Natural killer cell (primary cell): ENCODE results near the gene MVK. TPM values are rescaled to one million over a fixed set of nuclear protein-coding genes. Genes with fewer than 3 reads are reported as not detected.

Experiments used
- ATAC-seq, 3 donors: fragments of 150-1000 bp in 2 of 3; fragments of 200-7000 bp in 1 of 3; cut with Tn5 transposase; 1 replicate in 1 of 3; 2 replicates in 2 of 3; pipeline ENCODE4 v1.10.0; 2021; ENCODE audit warnings: mild to moderate bottlenecking in 2 of 3, moderate library complexity in 2 of 3
- DNase-seq, 2 donors: peaks; one replicate each; pipeline versions ENCODE4 v3.0.0 to v3.0.0-alpha.2; 2013 to 2021; ENCODE audit warnings: mixed read lengths in 1 of 2
- H3K27ac ChIP-seq: one replicate; pipeline ENCODE4 v1.5.1; 2013; ENCODE audit warnings: mild to moderate bottlenecking, low read length
- H3K27me3 ChIP-seq: one replicate; pipeline ENCODE4 v1.6.1; 2013; ENCODE audit warnings: low read length; ENCODE audit not compliant: control insufficient read depth, insufficient read depth
- H3K36me3 ChIP-seq: one replicate; pipeline ENCODE4 v1.6.1; 2013; ENCODE audit warnings: low read length; ENCODE audit not compliant: control insufficient read depth, insufficient read depth
- H3K4me1 ChIP-seq: one replicate; pipeline ENCODE4 v1.6.1; 2013; ENCODE audit warnings: low read length; ENCODE audit not compliant: control insufficient read depth, insufficient read depth
- H3K4me3 ChIP-seq: one replicate; pipeline ENCODE4 v1.5.1; 2013; ENCODE audit warnings: low read length
- H3K9me3 ChIP-seq: one replicate; pipeline ENCODE4 v1.6.1; 2013; ENCODE audit warnings: low read length; ENCODE audit not compliant: control insufficient read depth, insufficient read depth
- H3K27ac Mint-ChIP-seq, 2 donors: one replicate each; pipeline ENCODE4 v1.8.0; 2022; ENCODE audit warnings: mild to moderate bottlenecking in 2 of 2, mixed read lengths in 2 of 2, moderate library complexity in 1 of 2
- H3K27me3 Mint-ChIP-seq, 2 donors: one replicate each; pipeline ENCODE4 v1.8.0; 2022; ENCODE audit warnings: low read depth in 2 of 2, mixed read lengths in 2 of 2
- H3K36me3 Mint-ChIP-seq: one replicate; pipeline ENCODE4 v1.8.0; 2022; ENCODE audit warnings: mixed read lengths
- H3K4me1 Mint-ChIP-seq, 2 donors: one replicate each; pipeline ENCODE4 v1.8.0; 2022; ENCODE audit warnings: mixed read lengths in 2 of 2
- H3K4me3 Mint-ChIP-seq: one replicate; pipeline ENCODE4 v1.8.0; 2022; ENCODE audit warnings: mild to moderate bottlenecking, moderate library complexity, mixed read lengths
- H3K9me3 Mint-ChIP-seq, 2 donors: one replicate each; pipeline ENCODE4 v1.8.0; 2022; ENCODE audit warnings: mixed read lengths in 2 of 2
- CTCF ChIP-seq: fragments of 200-600 bp; IDR thresholded peaks from one replicate; pipeline ENCODE4 v1.8.0; 2022; ENCODE audit warnings: antibody characterized with exemption
- WGBS: methylation state at CpG from one replicate; pipeline ENCODE4 v1.1.7; 2013; ENCODE audit warnings: missing lambda C conversion rate; ENCODE audit not compliant: insufficient coverage; 5-methylcytosine and 5-hydroxymethylcytosine counted together
- intact Hi-C: fragments of 100-400 bp; cut with micrococcal nuclease; formaldehyde crosslinking; loops from one replicate; pipeline ENCODE4 v1.14.2; 2022
- total RNA-seq, 4 donors: library from RNA; stranded (reverse); fragments of 120-200 nt in 1 of 4; gene quantifications; one replicate each; pipeline versions ENCODE4 v1.2.3 to v1.2.4, GENCODE V29; 2013 to 2022

The MVK gene
- total RNA-seq, 3 donors from 2014 or later (not counting 1 experiment from before 2014, with no cell fraction given), result 9.4 to 16.6 (median 16.2) TPM

- DNase-seq, result no peak
- no peak overlapping the region for H3K4me3 Mint-ChIP-seq
- H3K36me3 Mint-ChIP-seq, result no peaks in the 10 kb centered on the region
- WGBS, result 100% methylated on average over 2 of the region's 2 CpGs
- H3K9me3 ChIP-seq, result no peaks in the 10 kb centered on the region
- no peak for TF ChIP-seq CTCF
- H3K36me3 ChIP-seq, result peaks cover 48% of the 10 kb centered on the region
- H3K4me3 ChIP-seq, result no peak overlapping the region
- no peak for ATAC-seq
- no peak overlapping the region for H3K27ac Mint-ChIP-seq
- intact Hi-C loops, result no loop called here
- no peaks in the 10 kb centered on the region for H3K4me1 Mint-ChIP-seq
- H3K27ac ChIP-seq, result no peak overlapping the region
- H3K4me1 ChIP-seq, result no peaks in the 10 kb centered on the region
- no peaks in the 10 kb centered on the region for H3K9me3 Mint-ChIP-seq
- no peaks in the 10 kb centered on the region for H3K27me3 ChIP-seq
- H3K27me3 Mint-ChIP-seq, result no peaks in the 10 kb centered on the region
Observed at GRCh38 chr12:109583733-109584132, 10.1 kb downstream of the MVK start.

- Histone ChIP-seq H3K27me3 (no peaks in the 10 kb centered on the region), H3K9me3 (no peaks in the 10 kb centered on the region), H3K36me3 (peaks cover 22% of the 10 kb centered on the region), H3K4me3 (no peak overlapping the region), H3K4me1 (no peaks in the 10 kb centered on the region), H3K27ac (no peak overlapping the region)
- WGBS, result 95% methylated on average over 10 of the region's 10 CpGs
- Mint-ChIP-seq H3K9me3 (no peaks in the 10 kb centered on the region), H3K27me3 (no peaks in the 10 kb centered on the region), H3K4me1 (no peaks in the 10 kb centered on the region), H3K27ac (no peak overlapping the region), H3K36me3 (no peaks in the 10 kb centered on the region), H3K4me3 (no peak overlapping the region)
- TF ChIP-seq CTCF, result no peak
- DNase-seq, result no peak
- intact Hi-C loops, result no loop called here
- no peak for ATAC-seq
Observed at GRCh38 chr12:109586385-109587296, 13.0 kb downstream of the MVK start.

GRCh38 chr12:109587921-109588320 is 14.3 kb downstream of the MVK start:
- WGBS, result 96% methylated on average over 18 of the region's 18 CpGs
- H3K4me3 ChIP-seq, result no peak overlapping the region
- Mint-ChIP-seq H3K4me1 (no peaks in the 10 kb centered on the region), H3K27me3 (no peaks in the 10 kb centered on the region), H3K4me3 (no peak overlapping the region), H3K9me3 (no peaks in the 10 kb centered on the region), H3K27ac (no peak overlapping the region), H3K36me3 (no peaks in the 10 kb centered on the region)
- H3K27me3 ChIP-seq, result no peaks in the 10 kb centered on the region
- H3K4me1 ChIP-seq, result no peaks in the 10 kb centered on the region
- H3K27ac ChIP-seq, result no peak overlapping the region
- H3K36me3 ChIP-seq, result peaks cover 19% of the 10 kb centered on the region
- intact Hi-C loops, result no loop called here
- DNase-seq (no peak), ATAC-seq (no peak)
- no peak for TF ChIP-seq CTCF
- H3K9me3 ChIP-seq, result no peaks in the 10 kb centered on the region
